Activated CD8-positive, alpha-beta T cell treated with anti-CD3 and anti-CD28 coated beads for 36 hours (primary cell): ENCODE results near the gene EN1. TPM values are rescaled to one million over a fixed set of nuclear protein-coding genes. Genes with fewer than 3 reads are reported as not detected.

Experiments
- ATAC-seq: fragments of 200-7000 bp; cut with Tn5 transposase; one replicate; pipeline ENCODE4 v1.10.0; 2021; ENCODE audit warnings: mild to moderate bottlenecking, moderate library complexity
- CTCF ChIA-PET: fragments of 350-600 bp; sonication (Branson Sonifier 250); formaldehyde crosslinking; loops from one replicate; lab custom pipeline; 2021; ENCODE audit warnings: antibody characterized with exemption; lab: Charles Lee
- POLR2A ChIA-PET: fragments of 350-600 bp; sonication (Branson Sonifier 250); formaldehyde crosslinking; loops from one replicate; lab custom pipeline; 2021; ENCODE audit warnings: antibody characterized with exemption; lab: Charles Lee
- DNase-seq: peaks from one replicate; pipeline ENCODE4 v3.0.0-alpha.2; 2020
- H3K27ac Mint-ChIP-seq: one replicate; pipeline ENCODE4 v1.8.0; 2021; ENCODE audit warnings: mild to moderate bottlenecking, mixed read lengths
- H3K27me3 Mint-ChIP-seq: one replicate; pipeline ENCODE4 v1.8.0; 2021; ENCODE audit warnings: mixed read lengths
- H3K36me3 Mint-ChIP-seq: one replicate; pipeline ENCODE4 v1.8.0; 2021; ENCODE audit warnings: low read depth, mixed read lengths
- H3K4me1 Mint-ChIP-seq: one replicate; pipeline ENCODE4 v1.8.0; 2021; ENCODE audit warnings: low read depth, mixed read lengths
- H3K4me3 Mint-ChIP-seq: one replicate; pipeline ENCODE4 v1.8.0; 2021; ENCODE audit warnings: mild to moderate bottlenecking, moderate library complexity, mixed read lengths
- H3K9me3 Mint-ChIP-seq: one replicate; pipeline ENCODE4 v1.8.0; 2021; ENCODE audit warnings: mixed read lengths
- intact Hi-C: fragments of 100-400 bp; cut with micrococcal nuclease; formaldehyde crosslinking; loops from one replicate; pipeline ENCODE4 v1.10.0; 2022
- total RNA-seq, 2 experiments: library from RNA; stranded (reverse); gene quantifications; one replicate each; pipeline ENCODE4 v1.2.3, GENCODE V29; 2021
- TF ChIP-seq, protein P1 (sequence below): fragments of 200-600 bp; IDR thresholded peaks from one replicate; pipeline ENCODE4 v1.8.0; 2022; ENCODE audit warnings: antibody characterized with exemption, mild to moderate bottlenecking

The EN1 gene
- not detected for total RNA-seq

DNA sequence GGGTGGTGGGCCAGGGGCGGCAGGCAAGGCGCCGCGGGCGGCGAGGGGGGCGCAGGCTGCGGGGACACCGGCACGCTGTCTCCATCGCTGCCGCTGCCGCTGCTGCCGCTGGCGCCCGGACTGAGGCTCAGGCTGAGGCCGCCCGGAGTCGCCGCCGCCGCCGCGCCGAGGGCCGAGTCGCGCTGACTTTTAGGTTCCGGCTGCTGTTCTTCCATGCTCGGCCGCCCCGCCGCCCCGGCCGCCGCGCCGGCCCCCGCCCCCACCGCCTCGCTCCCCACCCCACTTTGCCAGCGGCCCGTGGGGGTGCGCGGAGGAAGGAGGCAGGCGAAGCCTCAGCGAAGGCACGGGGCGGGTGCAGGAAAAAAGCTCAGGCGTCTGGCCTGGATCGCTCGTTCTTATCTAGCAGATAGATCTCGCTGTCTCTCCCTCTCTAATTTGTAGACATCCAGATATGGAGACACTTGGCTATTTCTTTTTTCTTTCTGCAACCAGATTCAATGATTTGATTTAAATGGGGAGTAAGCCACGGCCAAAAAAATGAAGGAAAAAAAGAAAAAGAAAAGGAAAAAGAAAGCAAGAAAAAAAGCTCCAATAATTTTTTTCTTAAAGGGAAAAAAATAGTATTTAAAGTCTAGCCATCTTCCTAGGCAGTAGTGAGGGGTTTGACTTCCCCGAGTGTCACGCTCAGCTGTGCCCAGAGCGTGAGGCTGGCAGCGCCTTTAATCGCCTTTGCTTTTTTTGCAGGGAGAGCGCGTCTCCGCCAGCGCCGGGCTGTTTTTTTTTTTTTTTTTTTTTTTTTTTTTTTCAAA, at the start of gene EN1:
TSS of gene EN1 (minus strand) at position 696 of the 809 bp plus-strand sequence. CDS start at position 215, 481 bp downstream.
- ChIA-PET CTCF (interaction anchor here (1.3 kb wide), 2 partner anchors 8 to 626 kb away, joined by 4 to 7 read pairs; no protein-coding TSS in a partner anchor), POLR2A (no interaction called here)
- TF ChIP-seq, protein P1, sequence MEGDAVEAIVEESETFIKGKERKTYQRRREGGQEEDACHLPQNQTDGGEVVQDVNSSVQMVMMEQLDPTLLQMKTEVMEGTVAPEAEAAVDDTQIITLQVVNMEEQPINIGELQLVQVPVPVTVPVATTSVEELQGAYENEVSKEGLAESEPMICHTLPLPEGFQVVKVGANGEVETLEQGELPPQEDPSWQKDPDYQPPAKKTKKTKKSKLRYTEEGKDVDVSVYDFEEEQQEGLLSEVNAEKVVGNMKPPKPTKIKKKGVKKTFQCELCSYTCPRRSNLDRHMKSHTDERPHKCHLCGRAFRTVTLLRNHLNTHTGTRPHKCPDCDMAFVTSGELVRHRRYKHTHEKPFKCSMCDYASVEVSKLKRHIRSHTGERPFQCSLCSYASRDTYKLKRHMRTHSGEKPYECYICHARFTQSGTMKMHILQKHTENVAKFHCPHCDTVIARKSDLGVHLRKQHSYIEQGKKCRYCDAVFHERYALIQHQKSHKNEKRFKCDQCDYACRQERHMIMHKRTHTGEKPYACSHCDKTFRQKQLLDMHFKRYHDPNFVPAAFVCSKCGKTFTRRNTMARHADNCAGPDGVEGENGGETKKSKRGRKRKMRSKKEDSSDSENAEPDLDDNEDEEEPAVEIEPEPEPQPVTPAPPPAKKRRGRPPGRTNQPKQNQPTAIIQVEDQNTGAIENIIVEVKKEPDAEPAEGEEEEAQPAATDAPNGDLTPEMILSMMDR: no peak
- intact Hi-C loops: no loop called here
- Mint-ChIP-seq H3K27ac (no peak within 1 kb of the TSS), H3K36me3 (no peaks in the 10 kb centered on the region), H3K4me1 (peaks cover 21% of the 10 kb centered on the region), H3K27me3 (peaks cover 81% of the 10 kb centered on the region), H3K4me3 (peak within 1 kb of the TSS; percentile 33), H3K9me3 (no peaks in the 10 kb centered on the region)
- DNase-seq (no peak), ATAC-seq (no peak)

DNA sequence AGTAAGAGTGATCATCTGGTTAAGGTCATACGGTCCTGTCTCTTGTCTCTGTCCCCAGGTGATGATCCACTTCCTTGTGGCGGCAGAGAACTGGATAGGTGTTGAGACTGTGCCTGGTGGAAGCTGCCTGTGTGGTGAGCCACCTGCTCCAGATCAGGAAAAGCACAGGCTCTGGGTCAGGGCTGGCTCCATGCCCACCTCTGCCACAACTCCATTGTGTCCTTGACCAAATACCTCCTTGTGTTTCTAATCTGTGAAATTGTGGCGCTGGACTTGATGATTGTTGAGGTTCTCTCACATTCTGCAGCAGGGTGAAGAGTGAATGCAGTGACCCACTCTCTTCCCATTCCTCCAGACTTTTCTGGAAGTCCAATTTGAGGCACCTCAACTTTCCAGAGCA, 45.7 kb upstream of the EN1 start:
- no peak overlapping the region for H3K4me3 Mint-ChIP-seq
- no peak for ATAC-seq
- no peaks in the 10 kb centered on the region for H3K4me1 Mint-ChIP-seq
- DNase-seq: no peak
- peaks cover 1% of the 10 kb centered on the region for H3K27me3 Mint-ChIP-seq
- H3K36me3 Mint-ChIP-seq: no peaks in the 10 kb centered on the region
- TF ChIP-seq, protein P1: no peak
- no peak overlapping the region for H3K27ac Mint-ChIP-seq
- intact Hi-C loops: no loop called here
- POLR2A ChIA-PET: no interaction called here
- CTCF ChIA-PET: interaction anchor here (0.9 to 2.9 kb wide), 2 partner anchors 11 kb away, joined by 4 to 16 read pairs; no protein-coding TSS in a partner anchor
- peaks cover 8% of the 10 kb centered on the region for H3K9me3 Mint-ChIP-seq

DNA sequence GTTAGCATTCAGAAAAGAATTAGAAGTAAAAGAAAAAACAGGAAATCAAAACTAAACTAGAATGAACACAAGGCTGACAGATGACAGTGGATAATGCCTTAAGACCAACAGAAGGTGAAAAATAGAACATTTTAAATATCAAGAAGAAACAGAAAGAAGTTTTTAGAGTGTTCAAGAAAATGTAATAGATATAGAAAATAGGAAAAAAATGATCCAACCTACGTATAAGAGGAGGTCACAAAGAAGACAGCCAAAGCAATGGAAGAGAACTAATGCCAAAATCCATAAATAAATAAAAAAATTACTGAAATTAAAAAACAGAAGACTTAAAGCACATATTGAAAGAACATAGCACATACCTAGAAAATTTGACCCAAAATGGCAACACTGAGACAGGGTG, 42.5 kb upstream of the EN1 start:
- Mint-ChIP-seq H3K9me3 (peaks cover 8% of the 10 kb centered on the region), H3K4me1 (no peaks in the 10 kb centered on the region), H3K27me3 (peaks cover 1% of the 10 kb centered on the region), H3K36me3 (no peaks in the 10 kb centered on the region), H3K27ac (no peak overlapping the region), H3K4me3 (no peak overlapping the region)
- ChIA-PET POLR2A (no interaction called here), CTCF (no interaction called here)
- intact Hi-C loops: no loop called here
- no peak for ATAC-seq
- no peak for DNase-seq
- TF ChIP-seq, protein P1: no peak

DNA sequence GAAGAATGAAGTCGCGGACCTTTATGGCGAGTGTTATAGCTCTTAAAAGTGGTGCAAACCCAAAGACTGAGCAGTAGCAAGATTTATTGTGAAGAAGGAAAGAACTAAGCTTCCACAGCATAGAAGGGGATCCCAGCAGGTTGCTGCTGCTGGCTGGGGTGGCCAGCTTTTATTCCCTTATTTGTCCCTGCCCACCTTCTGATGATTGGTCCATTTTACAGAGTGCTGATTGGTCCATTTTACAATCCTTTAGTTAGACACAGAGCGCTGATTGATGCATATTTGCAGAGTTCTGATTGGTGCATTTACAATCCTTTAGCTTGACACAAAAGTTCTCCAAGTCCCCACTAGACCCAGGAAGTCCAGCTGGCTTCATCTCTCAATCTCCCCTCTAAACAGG, 36.3 kb upstream of the EN1 start:
- CTCF ChIA-PET: interaction anchor here (0.9 to 4.9 kb wide), 8 partner anchors 12 to 303 kb away, joined by 3 to 48 read pairs (median 10); no protein-coding TSS in a partner anchor
- intact Hi-C loops: loop anchor here (2.0 to 5.0 kb wide), 3 partner anchors 243 to 384 kb away; no protein-coding TSS in a partner anchor
- Mint-ChIP-seq H3K27ac (no peak overlapping the region), H3K4me1 (peaks cover 18% of the 10 kb centered on the region), H3K9me3 (no peaks in the 10 kb centered on the region), H3K27me3 (peaks cover 4% of the 10 kb centered on the region), H3K4me3 (no peak overlapping the region), H3K36me3 (no peaks in the 10 kb centered on the region)
- TF ChIP-seq, protein P1: no peak
- ATAC-seq: no peak
- DNase-seq: no peak
- POLR2A ChIA-PET: no interaction called here
